DND-41 (cell line): Measurements from ENCODE around the gene TGM5.

Experiments used
- EZH2 ChIP-seq: IDR thresholded peaks from 3 replicates; pipeline ENCODE4 v1.6.1; 2012; ENCODE audit warnings: borderline replicate concordance, low read depth, mild to moderate bottlenecking, moderate library complexity, low read length, inconsistent platforms; ENCODE audit not compliant: severe bottlenecking
- TF ChIP-seq, protein P1 (sequence below): IDR thresholded peaks from 2 replicates; pipeline ENCODE4 v1.5.1; 2012; ENCODE audit warnings: borderline replicate concordance, low read length, moderate library complexity, mild to moderate bottlenecking; ENCODE audit not compliant: poor library complexity, severe bottlenecking; ENCODE audit errors: extremely low read depth

GRCh38 chr15:43281926-43282602 is 15.3 kb upstream of the TGM5 start:
- TF ChIP-seq, protein P1, sequence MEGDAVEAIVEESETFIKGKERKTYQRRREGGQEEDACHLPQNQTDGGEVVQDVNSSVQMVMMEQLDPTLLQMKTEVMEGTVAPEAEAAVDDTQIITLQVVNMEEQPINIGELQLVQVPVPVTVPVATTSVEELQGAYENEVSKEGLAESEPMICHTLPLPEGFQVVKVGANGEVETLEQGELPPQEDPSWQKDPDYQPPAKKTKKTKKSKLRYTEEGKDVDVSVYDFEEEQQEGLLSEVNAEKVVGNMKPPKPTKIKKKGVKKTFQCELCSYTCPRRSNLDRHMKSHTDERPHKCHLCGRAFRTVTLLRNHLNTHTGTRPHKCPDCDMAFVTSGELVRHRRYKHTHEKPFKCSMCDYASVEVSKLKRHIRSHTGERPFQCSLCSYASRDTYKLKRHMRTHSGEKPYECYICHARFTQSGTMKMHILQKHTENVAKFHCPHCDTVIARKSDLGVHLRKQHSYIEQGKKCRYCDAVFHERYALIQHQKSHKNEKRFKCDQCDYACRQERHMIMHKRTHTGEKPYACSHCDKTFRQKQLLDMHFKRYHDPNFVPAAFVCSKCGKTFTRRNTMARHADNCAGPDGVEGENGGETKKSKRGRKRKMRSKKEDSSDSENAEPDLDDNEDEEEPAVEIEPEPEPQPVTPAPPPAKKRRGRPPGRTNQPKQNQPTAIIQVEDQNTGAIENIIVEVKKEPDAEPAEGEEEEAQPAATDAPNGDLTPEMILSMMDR: no peak
- TF ChIP-seq EZH2: no peak
